ENCODE results near the gene PPP1R15A. TPM values are rescaled to one million over a fixed set of nuclear protein-coding genes. Genes with fewer than 3 reads are reported as not detected.

PPP1R15A gene
- total RNA-seq, 1 donor from 2014 or later: 10.6 TPM

DNA sequence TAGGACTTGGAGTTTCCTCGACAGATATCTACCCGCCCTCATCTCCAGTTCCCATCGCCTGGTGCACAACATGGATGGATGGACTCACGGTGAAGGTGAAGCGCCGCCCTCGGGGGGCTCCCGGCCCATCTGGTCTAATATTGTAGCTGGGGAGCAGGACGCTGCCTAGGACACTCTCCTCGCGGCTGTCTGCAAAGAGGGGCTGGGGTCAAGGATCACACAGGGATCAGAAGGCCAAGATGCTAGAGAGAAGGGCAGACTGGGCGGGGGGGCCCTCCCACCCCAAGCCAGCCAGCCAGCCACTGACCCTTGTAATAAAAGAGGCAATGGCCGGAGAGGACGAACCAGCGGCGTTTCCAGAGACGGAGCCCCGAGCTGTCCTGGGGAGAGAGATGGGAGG is 10.9 kb upstream of the PPP1R15A start:
- Histone ChIP-seq H3K4me2 (no peak overlapping the region), H3K27me3 (no peaks in the 10 kb centered on the region), H4K20me1 (ENCODE audit: low read depth) (no peaks in the 10 kb centered on the region), H3K4me1 (peaks cover 7% of the 10 kb centered on the region), H3K9me3 (ENCODE audit: low read depth) (no peaks in the 10 kb centered on the region), H3K27ac (no peak overlapping the region), H2AFZ (replicated peaks) (no peak overlapping the region), H3K4me3 (no peak overlapping the region), H3F3A (ENCODE audit: low read depth) (peaks cover 10% of the 10 kb centered on the region), H3K79me2 (ENCODE audit: low read depth) (no peaks in the 10 kb centered on the region), H3K9ac (no peak overlapping the region), H3K36me3 (no peaks in the 10 kb centered on the region)
- peaks cover 5% of the 10 kb centered on the region for H3K27me3 Mint-ChIP-seq (ENCODE audit: insufficient read depth, low read depth)
- H3K36me3 Mint-ChIP-seq: peaks cover 34% of the 10 kb centered on the region
- H3K4me3 Mint-ChIP-seq: peak overlapping the region; percentile 43
- DNase-seq (ENCODE audit: low spot score): no peak
- TF ChIP-seq EZH2phosphoT487 (IDR thresholded peaks at IDR 0.05) (no peak), EZH2 (IDR thresholded peaks at IDR 0.05) (no peak)
- TF ChIP-seq, protein P1, sequence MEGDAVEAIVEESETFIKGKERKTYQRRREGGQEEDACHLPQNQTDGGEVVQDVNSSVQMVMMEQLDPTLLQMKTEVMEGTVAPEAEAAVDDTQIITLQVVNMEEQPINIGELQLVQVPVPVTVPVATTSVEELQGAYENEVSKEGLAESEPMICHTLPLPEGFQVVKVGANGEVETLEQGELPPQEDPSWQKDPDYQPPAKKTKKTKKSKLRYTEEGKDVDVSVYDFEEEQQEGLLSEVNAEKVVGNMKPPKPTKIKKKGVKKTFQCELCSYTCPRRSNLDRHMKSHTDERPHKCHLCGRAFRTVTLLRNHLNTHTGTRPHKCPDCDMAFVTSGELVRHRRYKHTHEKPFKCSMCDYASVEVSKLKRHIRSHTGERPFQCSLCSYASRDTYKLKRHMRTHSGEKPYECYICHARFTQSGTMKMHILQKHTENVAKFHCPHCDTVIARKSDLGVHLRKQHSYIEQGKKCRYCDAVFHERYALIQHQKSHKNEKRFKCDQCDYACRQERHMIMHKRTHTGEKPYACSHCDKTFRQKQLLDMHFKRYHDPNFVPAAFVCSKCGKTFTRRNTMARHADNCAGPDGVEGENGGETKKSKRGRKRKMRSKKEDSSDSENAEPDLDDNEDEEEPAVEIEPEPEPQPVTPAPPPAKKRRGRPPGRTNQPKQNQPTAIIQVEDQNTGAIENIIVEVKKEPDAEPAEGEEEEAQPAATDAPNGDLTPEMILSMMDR (IDR thresholded peaks at IDR 0.05): no peak
- H3K9me3 Mint-ChIP-seq: peaks cover 3% of the 10 kb centered on the region
- H3K4me1 Mint-ChIP-seq: peaks cover 32% of the 10 kb centered on the region
- peak overlapping the region; percentile 83 for H3K27ac Mint-ChIP-seq

DNA sequence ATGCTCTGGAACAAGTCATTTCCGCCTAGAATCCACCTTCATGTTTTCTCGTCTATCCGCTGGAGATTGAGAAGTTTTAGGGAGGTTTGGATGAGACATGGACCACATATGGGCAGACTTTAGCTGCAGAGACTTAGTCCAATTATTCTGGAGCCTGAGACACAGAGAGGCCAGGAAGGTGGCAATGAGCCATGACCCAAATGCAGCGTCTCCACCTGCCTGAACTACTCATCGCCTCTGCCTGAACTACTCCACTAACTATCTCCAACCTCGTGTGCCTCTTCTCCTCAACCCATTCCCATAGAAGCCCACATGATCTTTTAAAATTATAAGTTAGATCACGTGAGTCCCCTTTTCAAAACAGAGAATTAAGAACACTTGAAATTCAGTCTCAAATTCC is 9.4 kb upstream of the PPP1R15A start:
- DNase-seq (ENCODE audit: low spot score): no peak
- Histone ChIP-seq H2AFZ (replicated peaks) (no peak overlapping the region), H3K9me3 (ENCODE audit: low read depth) (no peaks in the 10 kb centered on the region), H3K4me2 (no peak overlapping the region), H3K36me3 (no peaks in the 10 kb centered on the region), H3F3A (ENCODE audit: low read depth) (peaks cover 3% of the 10 kb centered on the region), H3K4me3 (no peak overlapping the region), H3K9ac (no peak overlapping the region), H3K27ac (no peak overlapping the region), H3K79me2 (ENCODE audit: low read depth) (no peaks in the 10 kb centered on the region), H3K27me3 (no peaks in the 10 kb centered on the region), H4K20me1 (ENCODE audit: low read depth) (no peaks in the 10 kb centered on the region), H3K4me1 (peaks cover 14% of the 10 kb centered on the region)
- peaks cover 5% of the 10 kb centered on the region for H3K27me3 Mint-ChIP-seq (ENCODE audit: insufficient read depth, low read depth)
- TF ChIP-seq EZH2 (IDR thresholded peaks at IDR 0.05) (no peak), EZH2phosphoT487 (IDR thresholded peaks at IDR 0.05) (no peak)
- TF ChIP-seq, protein P1 (IDR thresholded peaks at IDR 0.05): no peak
- H3K27ac Mint-ChIP-seq: peak overlapping the region; percentile 19
- peaks cover 3% of the 10 kb centered on the region for H3K9me3 Mint-ChIP-seq
- peaks cover 38% of the 10 kb centered on the region for H3K4me1 Mint-ChIP-seq
- H3K4me3 Mint-ChIP-seq: no peak overlapping the region
- H3K36me3 Mint-ChIP-seq: peaks cover 30% of the 10 kb centered on the region

DNA sequence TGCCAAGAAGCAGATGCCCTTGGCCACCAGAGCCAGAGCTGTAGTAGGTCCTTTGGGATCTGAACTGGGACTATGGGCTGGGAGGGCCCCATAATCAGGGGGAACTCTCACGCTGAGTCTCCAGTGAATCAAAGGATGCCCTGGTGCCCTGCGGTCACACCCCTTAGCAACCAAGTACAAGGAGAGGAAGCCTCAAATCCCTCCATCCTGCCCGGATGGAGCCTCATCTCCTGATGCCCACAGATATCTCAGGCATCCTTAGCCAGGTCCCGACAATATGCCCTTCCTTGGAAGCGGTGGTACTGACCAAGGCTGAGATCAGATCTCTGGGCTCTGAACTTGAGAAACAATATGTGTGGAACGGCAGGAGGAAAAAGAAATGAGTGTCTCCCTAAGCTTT is 5.5 kb upstream of the PPP1R15A start:
- peaks cover 17% of the 10 kb centered on the region for H3F3A ChIP-seq (ENCODE audit: low read depth)
- H3K9ac ChIP-seq: no peak overlapping the region
- no peaks in the 10 kb centered on the region for H4K20me1 ChIP-seq (ENCODE audit: low read depth)
- no peaks in the 10 kb centered on the region for H3K9me3 Mint-ChIP-seq
- H3K27me3 ChIP-seq: no peaks in the 10 kb centered on the region
- no peak overlapping the region for H3K4me2 ChIP-seq
- H3K27ac ChIP-seq: no peak overlapping the region
- H3K4me3 ChIP-seq: no peak overlapping the region
- no peak for DNase-seq (ENCODE audit: low spot score)
- H3K4me1 Mint-ChIP-seq: peaks cover 35% of the 10 kb centered on the region
- no peaks in the 10 kb centered on the region for H3K27me3 Mint-ChIP-seq (ENCODE audit: insufficient read depth, low read depth)
- H3K27ac Mint-ChIP-seq: peak overlapping the region; percentile 89
- no peak for TF ChIP-seq EZH2 (IDR thresholded peaks at IDR 0.05)
- no peak for TF ChIP-seq EZH2phosphoT487 (IDR thresholded peaks at IDR 0.05)
- TF ChIP-seq, protein P1 (IDR thresholded peaks at IDR 0.05): no peak
- H3K36me3 ChIP-seq: no peaks in the 10 kb centered on the region
- H3K79me2 ChIP-seq (ENCODE audit: low read depth): no peaks in the 10 kb centered on the region
- no peak overlapping the region for H2AFZ ChIP-seq (replicated peaks)
- peak overlapping the region; percentile 73 for H3K4me3 Mint-ChIP-seq
- H3K4me1 ChIP-seq: peaks cover 23% of the 10 kb centered on the region
- H3K36me3 Mint-ChIP-seq: peaks cover 12% of the 10 kb centered on the region
- H3K9me3 ChIP-seq (ENCODE audit: low read depth): no peaks in the 10 kb centered on the region
